ENCODE measurements around the gene PCK1. TPM values are rescaled to one million over a fixed set of nuclear protein-coding genes. Genes with fewer than 3 reads are reported as not detected.

PCK1 gene
- total RNA-seq, 1 experiment from 2014 or later: not detected

GRCh38 chr20:57587989-57588377 is 27.1 kb downstream of the PCK1 start:
- no peak for DNase-seq (ENCODE audit: low read depth)

- no peak for DNase-seq (ENCODE audit: low read depth)
These were observed 27.7 kb downstream of the PCK1 start for GRCh38 chr20:57588596-57588995.

DNA sequence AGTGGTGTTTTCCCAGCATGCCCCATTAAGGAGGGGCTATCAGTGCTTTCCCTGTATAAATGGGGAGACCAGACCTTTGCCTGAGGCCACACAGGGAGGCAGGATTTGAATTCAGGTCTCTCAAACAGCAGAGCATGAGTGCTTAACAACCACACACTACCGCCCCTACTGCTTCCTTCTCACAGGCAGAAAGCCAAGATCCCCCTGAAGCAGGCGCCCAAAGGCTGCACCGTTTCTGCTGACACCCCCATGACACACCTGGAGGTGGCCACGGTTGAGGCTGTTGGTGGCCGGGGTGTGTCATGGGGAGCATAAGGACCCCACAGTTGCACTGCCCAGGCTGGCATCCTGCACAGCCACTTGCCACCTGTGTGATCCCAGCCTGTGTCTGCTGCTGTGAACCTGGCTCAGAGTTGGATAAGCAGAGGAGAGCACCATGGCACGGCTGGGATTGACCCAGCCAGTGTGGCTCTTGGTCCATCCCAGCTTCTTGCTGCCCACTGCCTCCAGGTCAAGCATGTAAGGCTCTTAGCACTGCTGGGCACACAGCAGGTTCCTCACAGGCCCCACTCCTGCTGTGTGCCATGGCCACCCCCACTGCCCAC is 28.3 kb downstream of the PCK1 start:
- DNase-seq (ENCODE audit: low read depth): no peak

GRCh38 chr20:57589728-57590484 is 29.0 kb downstream of the PCK1 start:
- no peak for DNase-seq (ENCODE audit: low read depth)

DNA sequence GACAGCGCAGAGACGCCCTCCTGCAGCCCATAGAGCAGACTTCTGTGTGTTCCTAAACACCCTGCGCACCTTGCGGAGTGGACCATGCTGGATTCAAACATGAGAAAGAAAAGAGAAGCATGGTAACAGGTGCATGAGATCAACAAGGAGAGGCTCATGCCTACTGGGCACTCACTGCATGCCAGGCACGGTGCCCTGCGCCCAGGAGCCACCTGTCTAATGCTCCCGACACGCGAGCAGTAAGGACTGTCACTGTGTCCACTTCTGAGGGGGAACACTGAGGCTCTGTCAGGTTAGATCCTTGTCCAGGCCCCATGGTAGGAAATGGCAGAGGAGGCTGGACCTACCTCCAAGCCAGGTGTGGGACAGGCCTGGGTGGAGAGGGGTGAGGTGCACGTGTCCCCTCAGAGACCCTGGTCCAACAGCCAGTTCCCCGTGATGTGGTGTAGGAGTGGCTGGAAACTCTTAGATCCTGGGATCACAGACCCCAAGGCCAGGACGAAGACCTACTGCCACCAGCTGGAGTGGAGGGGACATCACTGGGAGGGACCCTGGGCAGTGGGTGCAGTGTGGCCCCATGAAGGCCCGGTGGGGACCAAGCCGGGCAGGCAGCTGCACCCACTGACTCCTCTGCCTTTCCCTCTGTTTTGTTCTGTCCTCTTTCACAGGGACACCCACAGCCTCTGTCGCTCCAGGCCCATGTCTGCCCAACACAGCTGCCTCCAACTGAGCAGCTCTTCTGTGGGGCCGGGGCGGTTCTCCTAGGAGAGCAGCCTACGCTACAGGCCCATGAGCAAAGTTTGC is 29.8 kb downstream of the PCK1 start:
- no peak for DNase-seq (ENCODE audit: low read depth)

- DNase-seq (ENCODE audit: low read depth): no peak
These were observed 30.6 kb downstream of the PCK1 start for GRCh38 chr20:57591289-57592229.

GRCh38 chr20:57592263-57593092 is 31.6 kb downstream of the PCK1 start:
- no peak for DNase-seq (ENCODE audit: low read depth)

- DNase-seq (ENCODE audit: low read depth): no peak
These were observed 32.4 kb downstream of the PCK1 start for GRCh38 chr20:57593134-57593886.

GRCh38 chr20:57594092-57594951 is 33.4 kb downstream of the PCK1 start:
- peak; percentile 51 for DNase-seq (ENCODE audit: low read depth)

- DNase-seq (ENCODE audit: low read depth): no peak
These were observed 34.4 kb downstream of the PCK1 start for GRCh38 chr20:57595041-57596030.

GRCh38 chr20:57596358-57596757 is 35.4 kb downstream of the PCK1 start:
- no peak for DNase-seq (ENCODE audit: low read depth)

- DNase-seq (ENCODE audit: low read depth): peak; percentile 30
These were observed 36.4 kb downstream of the PCK1 start for GRCh38 chr20:57596998-57597939.

- no peak for DNase-seq (ENCODE audit: low read depth)
These were observed 37.1 kb downstream of the PCK1 start for GRCh38 chr20:57598060-57598459.

DNA sequence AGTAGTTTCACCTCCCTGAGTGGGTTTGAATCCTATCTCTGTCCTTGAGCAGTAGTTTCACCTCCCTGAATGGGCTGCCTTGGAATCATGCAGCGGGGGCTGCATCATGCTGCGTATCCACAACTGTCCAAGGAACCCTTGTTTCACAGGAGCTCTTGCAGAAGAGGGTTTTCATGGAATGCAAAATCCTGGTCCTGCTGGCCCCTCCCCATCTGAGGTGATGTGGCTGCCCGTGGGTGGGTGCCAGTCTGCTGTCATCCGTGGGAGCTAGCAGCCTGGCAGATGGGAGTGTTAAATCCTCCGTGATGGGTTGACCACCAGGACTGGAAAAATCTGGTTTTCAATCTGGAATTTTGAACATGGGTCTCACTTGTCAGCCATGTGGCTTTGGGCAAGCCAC is 37.6 kb downstream of the PCK1 start:
- DNase-seq (ENCODE audit: low read depth): no peak

GRCh38 chr20:57600320-57601210 is 39.7 kb downstream of the PCK1 start:
- peak; percentile 31 for DNase-seq (ENCODE audit: low read depth)
